Measurements from ENCODE around the gene MYH7B.
A peak's percentile ranks its signal among the peaks of the same experiment; 100 is the strongest.

The MYH7B gene

DNA sequence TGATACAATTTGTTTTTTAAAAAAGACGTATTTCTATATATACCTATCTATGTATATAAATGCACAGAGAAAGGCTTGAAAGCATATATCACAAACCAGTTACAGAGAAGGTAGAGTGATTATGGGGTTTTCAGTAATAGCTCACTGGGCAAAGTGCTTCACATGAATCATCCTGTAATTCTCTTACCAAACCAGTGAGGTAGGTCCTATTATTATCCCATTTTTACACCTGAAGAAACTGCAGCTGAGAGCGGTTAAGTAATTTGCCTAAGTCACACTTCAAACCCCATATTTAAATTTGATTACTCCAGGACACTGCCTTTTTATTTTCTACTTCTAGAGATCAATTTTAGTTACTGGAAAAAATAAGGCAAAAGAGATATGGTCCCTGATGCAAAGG lies 4.4 kb upstream of the MYH7B start:
- H3K27me3 Mint-ChIP-seq, result no peaks in the 10 kb centered on the region
- DNase-seq (no peak), ATAC-seq (replicated peaks) (no peak)
- no peaks in the 10 kb centered on the region for H3K9me3 Mint-ChIP-seq
- H3K4me1 Mint-ChIP-seq (ENCODE audit: low read depth in 2 of 2), result peaks cover 17 to 20% of the 10 kb centered on the region in 2 donors
- H3K27ac Mint-ChIP-seq, result no peak overlapping the region
- no peak overlapping the region for H3K4me3 Mint-ChIP-seq
- H3K36me3 Mint-ChIP-seq (ENCODE audit: insufficient read depth), result peaks cover 11% of the 10 kb centered on the region

DNA sequence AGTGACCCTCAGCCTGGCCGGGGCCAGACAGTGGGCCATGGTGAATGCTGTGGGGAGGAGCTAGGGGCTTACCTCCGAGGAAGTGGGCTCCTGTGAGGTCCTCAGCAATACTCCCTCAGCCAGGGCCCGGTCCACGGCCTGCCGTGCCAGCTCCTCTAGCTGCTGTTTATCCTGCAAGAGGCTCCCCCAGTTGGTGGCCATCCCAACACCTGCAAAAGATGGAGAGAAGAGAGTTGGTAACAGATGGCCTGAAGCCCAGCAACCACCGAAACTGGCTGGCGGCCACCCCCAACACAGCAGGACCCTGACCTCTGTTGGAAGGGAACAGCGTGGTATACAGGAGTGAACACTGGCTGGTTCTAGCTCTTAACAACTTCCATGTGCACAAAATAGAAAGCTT lies 4.0 kb upstream of the MYH7B start:
- H3K27ac Mint-ChIP-seq, result no peak overlapping the region
- peaks cover 11% of the 10 kb centered on the region for H3K36me3 Mint-ChIP-seq (ENCODE audit: insufficient read depth)
- H3K4me1 Mint-ChIP-seq (ENCODE audit: low read depth in 2 of 2), result peaks cover 19 to 20% of the 10 kb centered on the region in 2 donors
- no peak for ATAC-seq (replicated peaks)
- H3K27me3 Mint-ChIP-seq, result no peaks in the 10 kb centered on the region
- DNase-seq, result no peak
- no peak overlapping the region for H3K4me3 Mint-ChIP-seq
- no peaks in the 10 kb centered on the region for H3K9me3 Mint-ChIP-seq

GRCh38 chr20:34952671-34953070 lies 3.0 kb upstream of the MYH7B start:
- peaks cover 19 to 20% of the 10 kb centered on the region in 2 donors for H3K4me1 Mint-ChIP-seq (ENCODE audit: low read depth in 2 of 2)
- H3K4me3 Mint-ChIP-seq, result no peak overlapping the region
- H3K27ac Mint-ChIP-seq, result no peak overlapping the region
- no peaks in the 10 kb centered on the region for H3K9me3 Mint-ChIP-seq
- no peaks in the 10 kb centered on the region for H3K27me3 Mint-ChIP-seq
- H3K36me3 Mint-ChIP-seq (ENCODE audit: insufficient read depth), result peaks cover 11% of the 10 kb centered on the region
- ATAC-seq (replicated peaks) (no peak), DNase-seq (no peak)

GRCh38 chr20:34953960-34954359 lies 1.7 kb upstream of the MYH7B start:
- Mint-ChIP-seq H3K9me3 (no peaks in the 10 kb centered on the region), H3K4me3 (peak overlapping the region in 1 of 2 donors; percentile 94), H3K4me1 (ENCODE audit: low read depth in 2 of 2) (peaks cover 19 to 20% of the 10 kb centered on the region in 2 donors), H3K36me3 (ENCODE audit: insufficient read depth) (peaks cover 8% of the 10 kb centered on the region), H3K27ac (no peak overlapping the region), H3K27me3 (no peaks in the 10 kb centered on the region)
- no peak for DNase-seq
- ATAC-seq (replicated peaks), result no peak

GRCh38 chr20:34954904-34955230 lies 801 bp upstream of the MYH7B start:
- Mint-ChIP-seq H3K36me3 (ENCODE audit: insufficient read depth) (peaks cover 8% of the 10 kb centered on the region), H3K4me1 (ENCODE audit: low read depth in 2 of 2) (peaks cover 19 to 20% of the 10 kb centered on the region in 2 donors), H3K4me3 (peak overlapping the region; percentile 94 to 99), H3K27me3 (no peaks in the 10 kb centered on the region), H3K27ac (peak overlapping the region; percentile 93 to 98), H3K9me3 (no peaks in the 10 kb centered on the region)
- DNase-seq, result no peak
- ATAC-seq (replicated peaks), result no peak

GRCh38 chr20:34956041-34956458 lies 382 bp downstream of the MYH7B start:
- DNase-seq (no peak), ATAC-seq (replicated peaks) (no peak)
- Mint-ChIP-seq H3K4me1 (ENCODE audit: low read depth in 2 of 2) (peaks cover 19 to 20% of the 10 kb centered on the region in 2 donors), H3K36me3 (ENCODE audit: insufficient read depth) (peaks cover 3% of the 10 kb centered on the region), H3K27ac (peak overlapping the region; percentile 93 to 98), H3K4me3 (peak overlapping the region; percentile 94 to 99), H3K9me3 (no peaks in the 10 kb centered on the region), H3K27me3 (no peaks in the 10 kb centered on the region)

- H3K27me3 Mint-ChIP-seq, result no peaks in the 10 kb centered on the region
- DNase-seq (no peak), ATAC-seq (replicated peaks) (no peak)
- peaks cover 3% of the 10 kb centered on the region for H3K36me3 Mint-ChIP-seq (ENCODE audit: insufficient read depth)
- peak overlapping the region; percentile 94 to 99 for H3K4me3 Mint-ChIP-seq
- H3K27ac Mint-ChIP-seq, result peak overlapping the region in 1 of 2 donors; percentile 98
- H3K9me3 Mint-ChIP-seq, result no peaks in the 10 kb centered on the region
- peaks cover 19 to 20% of the 10 kb centered on the region in 2 donors for H3K4me1 Mint-ChIP-seq (ENCODE audit: low read depth in 2 of 2)
Measured at GRCh38 chr20:34956751-34957472, 1.2 kb downstream of the MYH7B start.

DNA sequence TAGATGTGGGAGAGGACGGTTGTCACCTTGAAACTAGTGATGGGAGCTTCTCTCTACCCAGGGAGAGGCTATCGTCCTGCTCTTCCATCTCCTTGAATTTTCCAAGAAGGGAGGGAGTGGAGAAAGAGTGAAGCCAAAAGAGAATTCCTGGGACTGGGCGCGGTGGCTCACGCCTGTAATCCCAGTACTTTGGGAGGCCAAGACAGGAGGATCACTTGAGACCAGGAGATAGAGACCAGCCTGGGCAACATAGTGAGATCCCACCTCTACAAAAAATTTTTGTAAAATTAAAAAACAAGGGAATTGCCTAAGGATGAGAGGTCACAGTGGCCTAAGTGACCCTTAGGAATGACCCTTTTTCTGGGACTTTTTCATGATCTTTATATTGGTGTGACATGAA lies 8.8 kb downstream of the MYH7B start:
- peaks cover 0 to 8% of the 10 kb centered on the region in 2 donors for H3K27me3 Mint-ChIP-seq
- H3K4me3 Mint-ChIP-seq, result no peak overlapping the region

GRCh38 chr20:34965051-34965450 lies 9.4 kb downstream of the MYH7B start:
- ATAC-seq (replicated peaks), result no peak
- DNase-seq, result no peak
- peaks cover 0 to 8% of the 10 kb centered on the region in 2 donors for H3K27me3 Mint-ChIP-seq
- H3K9me3 Mint-ChIP-seq, result no peaks in the 10 kb centered on the region
- no peaks in the 10 kb centered on the region for H3K4me1 Mint-ChIP-seq (ENCODE audit: low read depth in 2 of 2)
- H3K27ac Mint-ChIP-seq, result no peak overlapping the region
- H3K4me3 Mint-ChIP-seq, result no peak overlapping the region
- H3K36me3 Mint-ChIP-seq (ENCODE audit: insufficient read depth), result no peaks in the 10 kb centered on the region

More for the DNA sequence above, 8.8 kb downstream of the MYH7B start:
- no peaks in the 10 kb centered on the region for H3K9me3 Mint-ChIP-seq
- DNase-seq (no peak), ATAC-seq (replicated peaks) (no peak)
- no peaks in the 10 kb centered on the region for H3K4me1 Mint-ChIP-seq (ENCODE audit: low read depth in 2 of 2)
- H3K36me3 Mint-ChIP-seq (ENCODE audit: insufficient read depth), result no peaks in the 10 kb centered on the region
- H3K27ac Mint-ChIP-seq, result no peak overlapping the region

- H3K27me3 Mint-ChIP-seq, result peaks cover 0 to 8% of the 10 kb centered on the region in 2 donors
- no peak overlapping the region for H3K4me3 Mint-ChIP-seq
- DNase-seq (no peak), ATAC-seq (replicated peaks) (no peak)
- H3K36me3 Mint-ChIP-seq (ENCODE audit: insufficient read depth), result no peaks in the 10 kb centered on the region
- no peak overlapping the region for H3K27ac Mint-ChIP-seq
- H3K4me1 Mint-ChIP-seq (ENCODE audit: low read depth in 2 of 2), result no peaks in the 10 kb centered on the region
- no peaks in the 10 kb centered on the region for H3K9me3 Mint-ChIP-seq
Measured at GRCh38 chr20:34967421-34967820, 11.8 kb downstream of the MYH7B start.

DNA sequence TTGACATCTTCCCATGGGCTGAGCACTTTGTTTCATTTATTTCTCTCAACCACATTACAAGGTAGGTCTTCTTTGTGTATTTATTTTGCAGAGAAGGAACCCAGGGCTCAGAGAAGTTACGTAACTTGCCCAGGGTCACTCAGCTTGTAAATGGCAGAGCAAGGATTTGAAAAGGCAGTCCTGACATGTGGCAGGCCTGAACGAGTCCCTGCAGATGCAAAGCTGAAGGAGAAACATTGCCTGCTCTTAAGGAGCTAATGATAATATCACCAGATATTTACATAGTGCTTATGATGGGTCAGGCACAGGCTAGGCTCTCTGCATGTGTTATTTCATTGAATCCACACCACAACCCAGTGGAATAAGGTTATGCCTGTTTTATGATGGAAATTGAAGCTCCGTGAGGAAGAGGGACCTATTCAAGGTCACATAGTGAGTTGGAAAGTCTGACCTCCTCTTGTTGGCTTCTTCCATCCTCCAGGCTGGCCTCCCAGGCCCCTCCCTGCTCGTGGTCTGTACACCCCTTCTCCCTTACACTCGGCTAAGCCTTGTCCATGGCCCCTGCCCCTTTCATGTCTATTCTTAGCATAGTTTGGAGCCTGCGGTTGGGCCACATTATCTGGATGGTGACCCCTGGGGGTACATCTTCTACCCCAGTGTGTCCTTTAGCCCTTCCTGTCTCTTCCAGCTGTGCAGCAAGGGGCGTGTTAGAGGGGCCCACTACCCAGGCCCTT lies 12.5 kb downstream of the MYH7B start:
- no peak overlapping the region for H3K4me3 Mint-ChIP-seq
- H3K27ac Mint-ChIP-seq, result no peak overlapping the region
- ATAC-seq (replicated peaks) (no peak), DNase-seq (no peak)
- peaks cover 0 to 8% of the 10 kb centered on the region in 2 donors for H3K27me3 Mint-ChIP-seq
- H3K36me3 Mint-ChIP-seq (ENCODE audit: insufficient read depth), result no peaks in the 10 kb centered on the region
- no peaks in the 10 kb centered on the region for H3K9me3 Mint-ChIP-seq
- H3K4me1 Mint-ChIP-seq (ENCODE audit: low read depth in 2 of 2), result no peaks in the 10 kb centered on the region

- Mint-ChIP-seq H3K4me1 (ENCODE audit: low read depth in 2 of 2) (no peaks in the 10 kb centered on the region), H3K4me3 (no peak overlapping the region), H3K9me3 (no peaks in the 10 kb centered on the region), H3K36me3 (ENCODE audit: insufficient read depth) (no peaks in the 10 kb centered on the region), H3K27me3 (peaks cover 0 to 4% of the 10 kb centered on the region in 2 donors), H3K27ac (no peak overlapping the region)
- DNase-seq, result no peak
- no peak for ATAC-seq (replicated peaks)
Measured at GRCh38 chr20:34970193-34970840, 14.6 kb downstream of the MYH7B start.

- ATAC-seq (replicated peaks) (no peak), DNase-seq (no peak)
- Mint-ChIP-seq H3K27me3 (no peaks in the 10 kb centered on the region), H3K36me3 (ENCODE audit: insufficient read depth) (no peaks in the 10 kb centered on the region), H3K4me1 (ENCODE audit: low read depth in 2 of 2) (no peaks in the 10 kb centered on the region), H3K4me3 (no peak overlapping the region), H3K9me3 (no peaks in the 10 kb centered on the region), H3K27ac (no peak overlapping the region)
Measured at GRCh38 chr20:34970846-34971560, 15.3 kb downstream of the MYH7B start.
